ENCODE results near the gene ATP10B. TPM values are rescaled to one million over a fixed set of nuclear protein-coding genes. Genes with fewer than 3 reads are reported as not detected.
A peak's percentile ranks its signal among the peaks of the same experiment; 100 is the strongest.

Gene ATP10B
- polyA plus RNA-seq, 3 donors = not detected

- Mint-ChIP-seq H3K27me3 (ENCODE audit: low read depth in 3 of 3) (peaks cover 0 to 2% (median 0%) of the 10 kb centered on the region in 3 donors), H3K4me3 (no peak overlapping the region), H3K36me3 (no peaks in the 10 kb centered on the region), H3K9me3 (peaks cover 0 to 2% (median 0%) of the 10 kb centered on the region in 7 donors), H3K27ac (no peak overlapping the region), H3K4me1 (no peaks in the 10 kb centered on the region)
- no peak overlapping the region for H3K27ac ChIP-seq (ENCODE audit: low read depth in 1 of 2, low read length in 2 of 2)
- no peak overlapping the region for H3K4me3 ChIP-seq (replicated peaks in 1 of 3; ENCODE audit: low read depth in 2 of 3, low read length in 3 of 3)
- TF ChIP-seq, protein P1, sequence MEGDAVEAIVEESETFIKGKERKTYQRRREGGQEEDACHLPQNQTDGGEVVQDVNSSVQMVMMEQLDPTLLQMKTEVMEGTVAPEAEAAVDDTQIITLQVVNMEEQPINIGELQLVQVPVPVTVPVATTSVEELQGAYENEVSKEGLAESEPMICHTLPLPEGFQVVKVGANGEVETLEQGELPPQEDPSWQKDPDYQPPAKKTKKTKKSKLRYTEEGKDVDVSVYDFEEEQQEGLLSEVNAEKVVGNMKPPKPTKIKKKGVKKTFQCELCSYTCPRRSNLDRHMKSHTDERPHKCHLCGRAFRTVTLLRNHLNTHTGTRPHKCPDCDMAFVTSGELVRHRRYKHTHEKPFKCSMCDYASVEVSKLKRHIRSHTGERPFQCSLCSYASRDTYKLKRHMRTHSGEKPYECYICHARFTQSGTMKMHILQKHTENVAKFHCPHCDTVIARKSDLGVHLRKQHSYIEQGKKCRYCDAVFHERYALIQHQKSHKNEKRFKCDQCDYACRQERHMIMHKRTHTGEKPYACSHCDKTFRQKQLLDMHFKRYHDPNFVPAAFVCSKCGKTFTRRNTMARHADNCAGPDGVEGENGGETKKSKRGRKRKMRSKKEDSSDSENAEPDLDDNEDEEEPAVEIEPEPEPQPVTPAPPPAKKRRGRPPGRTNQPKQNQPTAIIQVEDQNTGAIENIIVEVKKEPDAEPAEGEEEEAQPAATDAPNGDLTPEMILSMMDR (IDR thresholded peaks at IDR 0.05) = no peak
- WGBS (ENCODE audit: insufficient coverage) = 97% methylated on average over 6 of the region's 8 CpGs
- no peaks in the 10 kb centered on the region for H3K36me3 ChIP-seq (replicated peaks in 1 of 2; ENCODE audit: control insufficient read depth in 1 of 2, insufficient read depth in 2 of 2, low read length in 2 of 2)
- H3K27me3 ChIP-seq (ENCODE audit: control insufficient read depth in 2 of 2, insufficient read depth in 2 of 2, low read length in 2 of 2) = no peaks in the 10 kb centered on the region
- no peak overlapping the region for H3K4me2 ChIP-seq (replicated peaks; ENCODE audit: extremely low read depth, low read length, poor library complexity, severe bottlenecking)
- no peak overlapping the region for H2AFZ ChIP-seq (ENCODE audit: insufficient read depth, low read depth, low read length, poor library complexity, severe bottlenecking)
- no peaks in the 10 kb centered on the region for H3K79me2 ChIP-seq (ENCODE audit: insufficient read depth, low read length)
- no peaks in the 10 kb centered on the region for H3K9me3 ChIP-seq (replicated peaks in 1 of 2; ENCODE audit: control insufficient read depth in 1 of 2, insufficient read depth in 1 of 2, low read length in 2 of 2)
- H4K20me1 ChIP-seq (ENCODE audit: insufficient read depth, low read length) = no peaks in the 10 kb centered on the region
- intact Hi-C loops (cut with micrococcal nuclease) = no loop called here
- no peaks in the 10 kb centered on the region for H3K4me1 ChIP-seq (ENCODE audit: control insufficient read depth in 1 of 2, insufficient read depth in 2 of 2, low read length in 2 of 2)
- DNase-seq = no peak
- H3K9ac ChIP-seq (ENCODE audit: insufficient read depth, low read length, poor library complexity, severe bottlenecking) = no peak overlapping the region
Measured at GRCh38 chr5:160565376-160565775, 286.6 kb downstream of the ATP10B start.

- no peaks in the 10 kb centered on the region for H3K27me3 ChIP-seq (ENCODE audit: control insufficient read depth in 2 of 2, insufficient read depth in 2 of 2, low read length in 2 of 2)
- H3K9me3 Mint-ChIP-seq = peaks cover 0 to 5% (median 0%) of the 10 kb centered on the region in 7 donors
- H4K20me1 ChIP-seq (ENCODE audit: insufficient read depth, low read length) = no peaks in the 10 kb centered on the region
- H3K27me3 Mint-ChIP-seq (ENCODE audit: low read depth in 3 of 3) = peaks cover 0 to 2% (median 0%) of the 10 kb centered on the region in 3 donors
- no peak overlapping the region for H3K27ac ChIP-seq (ENCODE audit: low read depth in 1 of 2, low read length in 2 of 2)
- no peaks in the 10 kb centered on the region for H3K36me3 ChIP-seq (replicated peaks in 1 of 2; ENCODE audit: control insufficient read depth in 1 of 2, insufficient read depth in 2 of 2, low read length in 2 of 2)
- H3K27ac Mint-ChIP-seq = peak overlapping the region in 1 of 7 donors; percentile 41
- H3K4me3 ChIP-seq (replicated peaks in 1 of 3; ENCODE audit: low read depth in 2 of 3, low read length in 3 of 3) = no peak overlapping the region
- no peaks in the 10 kb centered on the region for H3K4me1 ChIP-seq (ENCODE audit: control insufficient read depth in 1 of 2, insufficient read depth in 2 of 2, low read length in 2 of 2)
- intact Hi-C loops (cut with micrococcal nuclease) = no loop called here
- no peaks in the 10 kb centered on the region for H3K4me1 Mint-ChIP-seq
- no peak overlapping the region for H3K4me2 ChIP-seq (replicated peaks; ENCODE audit: extremely low read depth, low read length, poor library complexity, severe bottlenecking)
- no peak overlapping the region for H2AFZ ChIP-seq (ENCODE audit: insufficient read depth, low read depth, low read length, poor library complexity, severe bottlenecking)
- H3K4me3 Mint-ChIP-seq = no peak overlapping the region
- DNase-seq = no peak
- TF ChIP-seq, protein P1 (IDR thresholded peaks at IDR 0.05) = no peak
- whole genome bisulfite sequencing (ENCODE audit: insufficient coverage) = 100% methylated on average over 1 of the region's 4 CpGs
- H3K9me3 ChIP-seq (replicated peaks in 1 of 2; ENCODE audit: control insufficient read depth in 1 of 2, insufficient read depth in 1 of 2, low read length in 2 of 2) = no peaks in the 10 kb centered on the region
- no peak overlapping the region for H3K9ac ChIP-seq (ENCODE audit: insufficient read depth, low read length, poor library complexity, severe bottlenecking)
- H3K79me2 ChIP-seq (ENCODE audit: insufficient read depth, low read length) = no peaks in the 10 kb centered on the region
- H3K36me3 Mint-ChIP-seq = no peaks in the 10 kb centered on the region
Measured at GRCh38 chr5:160556846-160557245, 295.2 kb downstream of the ATP10B start.

Measured in CD14-positive monocyte (primary cell).